Spleen (tissue), 11 donors: ENCODE results near the gene MBOAT7. TPM values are rescaled to one million over a fixed set of nuclear protein-coding genes. Genes with fewer than 3 reads are reported as not detected.
"Not testable (repeated sequence)": the region's sequence is repeated elsewhere in the genome, so short reads cannot be mapped to it uniquely, and the experiment has no call there.

Experiments
- DNase-seq: peaks from one replicate; pipeline ENCODE4 v3.0.0-alpha.2; 2020
- H3K27ac ChIP-seq, 8 donors: fragments of 200-600 bp; sonication (generic) in 7 of 8; 1 replicate in 4 of 8; 2 replicates in 4 of 8; pipeline versions ENCODE4 v1.5.0 to v1.8.0; 2016 to 2021; ENCODE audit warnings: inconsistent platforms in 4 of 8, mild to moderate bottlenecking in 4 of 8, moderate library complexity in 1 of 8
- H3K27me3 ChIP-seq, 7 donors: fragments of 200-600 bp; sonication (generic) in 6 of 7; replicated peaks in 1 of 7; 1 replicate in 4 of 7; 2 replicates in 3 of 7; pipeline versions ENCODE4 v1.5.0 to v1.8.0; 2016 to 2021; ENCODE audit warnings: inconsistent platforms in 3 of 7, mild to moderate bottlenecking in 1 of 7
- H3K36me3 ChIP-seq, 6 donors: fragments of 200-600 bp; sonication (generic) in 5 of 6; 1 replicate in 4 of 6; 2 replicates in 2 of 6; pipeline versions ENCODE4 v1.5.0 to v1.8.0; 2016 to 2021; ENCODE audit warnings: inconsistent platforms in 2 of 6
- H3K4me1 ChIP-seq, 6 donors: fragments of 200-600 bp; sonication (generic) in 5 of 6; 1 replicate in 3 of 6; 2 replicates in 3 of 6; pipeline versions ENCODE4 v1.5.0 to v1.8.0; 2016 to 2021; ENCODE audit warnings: inconsistent platforms in 3 of 6
- H3K4me3 ChIP-seq, 8 donors: fragments of 200-600 bp; sonication (generic) in 7 of 8; 1 replicate in 4 of 8; 2 replicates in 4 of 8; pipeline versions ENCODE4 v1.5.0 to v1.8.0; 2016 to 2021; ENCODE audit warnings: inconsistent platforms in 4 of 8, mild to moderate bottlenecking in 4 of 8, moderate library complexity in 2 of 8
- H3K9me3 ChIP-seq, 8 donors: fragments of 200-600 bp; sonication (generic) in 7 of 8; 1 replicate in 4 of 8; 2 replicates in 4 of 8; pipeline versions ENCODE4 v1.5.0 to v1.8.0; 2016 to 2021; ENCODE audit warnings: inconsistent platforms in 4 of 8
- CTCF ChIP-seq, 11 experiments: fragments of 200-600 bp in 7 of 11; fragments of 450-650 bp in 4 of 11; sonication (generic) in 4 of 11; IDR thresholded peaks in 8 of 11; conservative IDR thresholded peaks in 3 of 11; 1 replicate in 7 of 11; 2 replicates in 4 of 11; pipeline versions ENCODE4 v1.4.0 to v1.8.0; 2016 to 2021; ENCODE audit warnings: antibody characterized with exemption in 11 of 11, inconsistent platforms in 4 of 11, mild to moderate bottlenecking in 1 of 11
- POLR2A ChIP-seq, 3 donors: fragments of 450-650 bp; IDR thresholded peaks; one replicate each; pipeline ENCODE4 v1.5.1; 2017; ENCODE audit warnings: antibody characterized with exemption in 3 of 3, mild to moderate bottlenecking in 1 of 3
- POLR2AphosphoS5 ChIP-seq, 3 donors: sonication (generic); formaldehyde crosslinking; IDR thresholded peaks; one replicate each; pipeline ENCODE4 v1.5.1; 2017; ENCODE audit warnings: antibody characterized with exemption in 3 of 3
- WGBS, 5 donors: extraction: QIAGEN DNeasy Blood & Tissue Kit in 3 of 5; methylation state at CpG; one replicate each; pipeline versions ENCODE4 v1.1.5 to v1.1.7; 2013 to 2018; 5-methylcytosine and 5-hydroxymethylcytosine counted together
- intact Hi-C: fragments of 100-400 bp; cut with DNase I; formaldehyde crosslinking; loops from one replicate; pipeline ENCODE4 v1.15.0; 2023; ENCODE audit warnings: low total_unique reads
- polyA plus RNA-seq, 3 donors: library from polyadenylated mRNA; stranded (reverse); fragments of 200-250 nt; gene quantifications; one replicate each; pipeline ENCODE4 v1.2.1, GENCODE V29; 2013
- total RNA-seq, 7 donors: library from RNA; depleted of rRNA in 3 of 7; stranded (reverse); fragments of >200 nt in 3 of 7; fragmentation: NEBNext Ultra II Directional in 4 of 7; extraction: Animal tissue kit (Norgen Biotek cat#: 25700) in 4 of 7; gene quantifications; one replicate each; pipeline versions ENCODE4 v1.1.0 to v1.2.1, GENCODE V29; 2016 to 2021
- donor health status: healthy with polysubstance abuse.
- donor health status: DM: no; HTN: no; CAD: no; lungs with moderate emphysema.
- donor health status: DM: no; HTN: no; CAD: no.
- donor health status: Bipolar disorder and iron deficiency.
- donor health status: healthy.
- donor health status: DM: no; HTN: no; CAD: no.
- donor health status: DM: yes; HTN: yes; CAD: no.

MBOAT7 gene
- total and polyA plus RNA-seq, 10 donors = 12.0 to 208 (median 82.9) TPM

GRCh38 chr19:54230031-54230430, 40.7 kb upstream of the MBOAT7 start:
- TF ChIP-seq POLR2A (IDR thresholded peaks at IDR 0.05) = no peak
- TF ChIP-seq CTCF (IDR thresholded peaks at IDR 0.05 in 8 of 11, conservative IDR thresholded peaks at IDR 0.05 in 3 of 11) = no peak
- TF ChIP-seq POLR2AphosphoS5 (IDR thresholded peaks at IDR 0.05) = no peak
- Histone ChIP-seq H3K27me3 (peaks cover 0 to 21% (median 0%) of the 10 kb centered on the region in 7 donors), H3K36me3 (no peaks in the 10 kb centered on the region), H3K4me3 (no peak overlapping the region), H3K9me3 (no peaks in the 10 kb centered on the region), H3K4me1 (peaks cover 0 to 14% (median 7%) of the 10 kb centered on the region in 6 donors), H3K27ac (no peak overlapping the region)
- intact Hi-C loops = loop anchor here (5.0 kb wide), 1 partner anchor 63 kb away; no protein-coding TSS in a partner anchor
- 80 to 90% (median 84%) methylated on average over 7 of the region's 7 CpGs for WGBS, 5 donors
- peak; percentile 28 for DNase-seq

GRCh38 chr19:54229146-54229545, 39.8 kb upstream of the MBOAT7 start:
- Histone ChIP-seq H3K27ac (no peak overlapping the region), H3K36me3 (no peaks in the 10 kb centered on the region), H3K9me3 (no peaks in the 10 kb centered on the region), H3K4me1 (peaks cover 0 to 14% (median 7%) of the 10 kb centered on the region in 6 donors), H3K27me3 (peaks cover 0 to 20% (median 0%) of the 10 kb centered on the region in 7 donors), H3K4me3 (no peak overlapping the region)
- intact Hi-C loops = no loop called here
- DNase-seq = no peak
- TF ChIP-seq POLR2AphosphoS5 (IDR thresholded peaks at IDR 0.05) (no peak), CTCF (IDR thresholded peaks at IDR 0.05 in 8 of 11, conservative IDR thresholded peaks at IDR 0.05 in 3 of 11) (no peak), POLR2A (IDR thresholded peaks at IDR 0.05) (no peak)
- 85 to 90% (median 88%) methylated on average over 8 of the region's 8 CpGs for WGBS, 5 donors

GRCh38 chr19:54224619-54225018, 35.2 kb upstream of the MBOAT7 start:
- Histone ChIP-seq H3K4me1 (peaks cover 0 to 20% (median 0%) of the 10 kb centered on the region in 6 donors), H3K27me3 (peaks cover 0 to 23% (median 0%) of the 10 kb centered on the region in 7 donors)
- WGBS, 5 donors = 81 to 88% (median 84%) methylated on average over 9 to 10 of the region's 10 CpGs
- DNase-seq, H3K36me3 ChIP-seq, H3K27ac ChIP-seq, intact Hi-C loops, H3K9me3 ChIP-seq, H3K4me3 ChIP-seq: not testable (repeated sequence)

- intact Hi-C loops = not testable (repeated sequence)
These were observed 34.5 kb upstream of the MBOAT7 start for GRCh38 chr19:54223937-54224281.

GRCh38 chr19:54223277-54223936, 34.0 kb upstream of the MBOAT7 start:
- H3K9me3 ChIP-seq, intact Hi-C loops, DNase-seq: not testable (repeated sequence)
- Histone ChIP-seq H3K36me3 (peaks cover 0 to 14% (median 2%) of the 10 kb centered on the region in 6 donors), H3K4me1 (peaks cover 0 to 32% (median 2%) of the 10 kb centered on the region in 6 donors), H3K27me3 (peaks cover 0 to 23% (median 0%) of the 10 kb centered on the region in 7 donors), H3K27ac (peak overlapping the region in 5 of 8 donors; percentile 43 to 94 (median 88)), H3K4me3 (peak overlapping the region in 3 of 8 donors; percentile 34 to 68 (median 41))
- WGBS, 5 donors = 62 to 70% (median 64%) methylated on average over 13 to 14 of the region's 14 CpGs

More at GRCh38 chr19:54223937-54224281, 34.5 kb upstream of the MBOAT7 start:
- peaks cover 0 to 23% (median 0%) of the 10 kb centered on the region in 7 donors for H3K27me3 ChIP-seq
- not testable (repeated sequence) for H3K9me3 ChIP-seq, H3K36me3 ChIP-seq, DNase-seq, H3K4me3 ChIP-seq
- WGBS, 5 donors = 45 to 64% (median 63%) methylated on average over 4 to 5 of the region's 5 CpGs
- H3K4me1 ChIP-seq = peaks cover 0 to 27% (median 0%) of the 10 kb centered on the region in 6 donors
- peak overlapping the region in 5 of 8 donors; percentile 43 to 94 (median 88) for H3K27ac ChIP-seq
